ENCODE measurements around the gene CYTIP.

DNA sequence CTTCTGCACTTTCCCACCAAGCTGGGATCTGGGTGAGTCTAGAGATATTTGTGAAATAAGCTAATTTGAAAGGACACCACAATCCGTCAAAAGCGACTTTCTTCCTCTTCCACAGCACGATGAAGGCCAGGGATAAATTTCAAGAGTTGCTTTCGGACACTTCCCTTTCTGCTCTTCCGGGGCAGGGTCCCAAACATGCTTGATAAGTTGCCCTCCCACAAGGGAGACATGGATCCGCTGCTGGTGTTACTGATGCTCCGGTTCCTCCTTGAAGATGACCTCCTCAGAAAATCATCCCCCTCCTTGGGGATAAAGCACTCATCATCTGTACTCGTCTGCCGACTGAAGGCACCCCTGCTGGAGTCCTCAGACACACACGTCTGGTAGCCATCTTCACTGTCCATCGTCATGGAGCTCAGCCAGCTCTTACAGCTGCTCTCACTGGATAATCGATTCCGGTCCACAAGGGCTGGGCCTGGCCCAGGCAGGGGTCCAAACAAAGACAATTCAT lies 28.2 kb downstream of the CYTIP start:
- TF ChIP-seq TAF1 (IDR thresholded peaks at IDR 0.05; ENCODE audit: borderline replicate concordance, low read depth, low read length) (no peak), POLR2AphosphoS5 (IDR thresholded peaks at IDR 0.05; ENCODE audit: low read depth, low read length) (no peak)
